HepG2 (cell line): ENCODE data around the gene GGCT. TPM values are rescaled to one million over a fixed set of nuclear protein-coding genes. Genes with fewer than 3 reads are reported as not detected.

ENCODE experiments used
- ATAC-seq: fragments of 200-7000 bp; cut with Tn5 transposase; 3 replicates; pipeline ENCODE4 v1.9.1; 2020; ENCODE audit warnings: mild to moderate bottlenecking, moderate library complexity
- BruUV-seq: library from RNA; stranded (reverse); fragments of 400-500 nt; replicated peaks from 2 replicates; lab custom pipeline; 2021; lab: Mats Ljungman, UMichigan
- CTCF ChIA-PET: fragments of 300-600 bp; formaldehyde crosslinking; extraction: SDS; loops from one replicate; lab custom pipeline; 2021; ENCODE audit warnings: low total read pairs, inconsistent platforms, low intra/inter-chr PET ratio; lab: Yijun Ruan, JAX
- POLR2A ChIA-PET: fragments of 350-600 bp; sonication (Branson Sonifier 250); formaldehyde crosslinking; loops from one replicate; lab custom pipeline; 2020; ENCODE audit warnings: antibody characterized with exemption, inconsistent platforms; lab: Yijun Ruan, JAX
- DNase-seq: peaks from one replicate; pipeline ENCODE4 v3.0.0-alpha.2; 2015; ENCODE audit warnings: low spot score
- FAIRE-seq: peaks from 3 replicates; lab custom pipeline; 2011; peaks lifted over from hg19 to GRCh38; lab: Jason Lieb, UNC
- H2AFZ ChIP-seq: one replicate; pipeline ENCODE4 v1.6.1; 2011; ENCODE audit warnings: low read length, inconsistent platforms
- H3K27ac ChIP-seq: fragments of 300-600 bp; 3 replicates; pipeline ENCODE4 v1.8.0; 2011; ENCODE audit warnings: mixed run types, mild to moderate bottlenecking, mixed read lengths, low read length, inconsistent platforms; ENCODE audit not compliant: insufficient read depth; ENCODE audit errors: extremely low read length
- H3K27me3 ChIP-seq, 2 experiments: fragments of 200-600 bp in 1 of 2; 2 replicates in 1 of 2; 3 replicates in 1 of 2; pipeline versions ENCODE4 v1.6.0 to v1.8.0; 2011; ENCODE audit warnings: low read length in 2 of 2, mild to moderate bottlenecking in 2 of 2, moderate library complexity in 2 of 2, inconsistent platforms in 1 of 2; ENCODE audit not compliant: insufficient read depth in 2 of 2, control insufficient read depth in 1 of 2
- H3K36me3 ChIP-seq, 2 experiments: fragments of 200-600 bp in 1 of 2; replicated peaks in 1 of 2; 2 replicates in 1 of 2; 3 replicates in 1 of 2; pipeline versions ENCODE4 v1.5.1 to v1.8.0; 2011; ENCODE audit warnings: low read length in 2 of 2, inconsistent platforms in 1 of 2; ENCODE audit not compliant: insufficient read depth in 2 of 2, control insufficient read depth in 1 of 2
- H3K4me1 ChIP-seq: 2 replicates; pipeline ENCODE4 v1.5.1; 2012; ENCODE audit warnings: low read length, inconsistent platforms; ENCODE audit not compliant: insufficient read depth
- H3K4me2 ChIP-seq: 2 replicates; pipeline ENCODE4 v1.6.0; 2011; ENCODE audit warnings: low read depth, low read length, inconsistent platforms
- H3K4me3 ChIP-seq, 3 experiments: fragments of 200-600 bp in 1 of 3; sonication (generic), shearing (Covaris generic) in 1 of 3; replicated peaks in 1 of 3; 2 replicates each; pipeline ENCODE4 v1.5.1; 2011 to 2016; ENCODE audit warnings: low read length in 3 of 3, inconsistent platforms in 2 of 3, low read depth in 2 of 3, mild to moderate bottlenecking in 2 of 3, control low read depth in 1 of 3, mixed read lengths in 1 of 3; ENCODE audit not compliant: insufficient read depth in 1 of 3
- H3K79me2 ChIP-seq: one replicate; pipeline ENCODE4 v1.6.1; 2011; ENCODE audit warnings: low read length, inconsistent platforms; ENCODE audit not compliant: insufficient read depth
- H3K9ac ChIP-seq: 2 replicates; pipeline ENCODE4 v1.6.0; 2011; ENCODE audit warnings: mild to moderate bottlenecking, low read depth, low read length, inconsistent platforms; ENCODE audit not compliant: insufficient read depth
- H3K9me3 ChIP-seq: 2 replicates; pipeline ENCODE4 v1.5.1; 2012; ENCODE audit warnings: mild to moderate bottlenecking, low read length
- H4K20me1 ChIP-seq: 2 replicates; pipeline ENCODE4 v1.6.0; 2011; ENCODE audit warnings: inconsistent platforms, mild to moderate bottlenecking, low read length, moderate library complexity; ENCODE audit not compliant: insufficient read depth
- DDIT3 ChIP-seq: sonication (generic); formaldehyde crosslinking; IDR thresholded peaks from 2 replicates; pipeline ENCODE4 v1.4.0; 2020; ENCODE audit warnings: mild to moderate bottlenecking, missing genetic modification reagents
- E2F5 ChIP-seq: sonication (generic); formaldehyde crosslinking; conservative IDR thresholded peaks from 2 replicates; pipeline ENCODE4 v1.4.0; 2020; ENCODE audit warnings: missing genetic modification reagents
- ELF3 ChIP-seq: IDR thresholded peaks from 2 replicates; pipeline ENCODE4 v1.6.1; 2016; ENCODE audit warnings: missing genetic modification reagents, missing compliant biosample characterization
- FOSL2 ChIP-seq: sonication (generic); formaldehyde crosslinking; IDR thresholded peaks from 2 replicates; pipeline ENCODE4 v1.4.0; 2020; ENCODE audit warnings: missing genetic modification reagents
- RBM22 ChIP-seq: fragments of 200-400 bp; formaldehyde crosslinking; optimal IDR thresholded peaks from 2 replicates; pipeline ENCODE3; 2017; ENCODE audit warnings: mild to moderate bottlenecking, low read length, moderate library complexity
- REPIN1 ChIP-seq: sonication (generic); formaldehyde crosslinking; IDR thresholded peaks from 2 replicates; pipeline ENCODE4 v1.8.0; 2022; ENCODE audit warnings: missing genetic modification reagents, low read depth, mild to moderate bottlenecking, borderline replicate concordance
- SMYD3 ChIP-seq: sonication (generic); formaldehyde crosslinking; IDR thresholded peaks from 2 replicates; pipeline ENCODE4 v1.8.1; 2023; ENCODE audit warnings: mild to moderate bottlenecking, missing genetic modification reagents
- UBTF ChIP-seq: sonication (generic); formaldehyde crosslinking; IDR thresholded peaks from 2 replicates; pipeline ENCODE4 v1.4.0; 2020; ENCODE audit warnings: mild to moderate bottlenecking, missing genetic modification reagents
- ZBTB39 ChIP-seq: sonication (generic); formaldehyde crosslinking; IDR thresholded peaks from 2 replicates; pipeline ENCODE4 v1.5.0; 2020; ENCODE audit warnings: missing genetic modification reagents
- ZNF576 ChIP-seq: sonication (generic); formaldehyde crosslinking; IDR thresholded peaks from 2 replicates; pipeline ENCODE4 v1.4.0; 2020; ENCODE audit warnings: mild to moderate bottlenecking, missing genetic modification reagents
- ZNF713 ChIP-seq: sonication (generic); formaldehyde crosslinking; IDR thresholded peaks from 2 replicates; pipeline ENCODE4 v1.4.0; 2020; ENCODE audit warnings: mild to moderate bottlenecking, missing genetic modification reagents
- ZXDC ChIP-seq: sonication (generic); formaldehyde crosslinking; IDR thresholded peaks from 2 replicates; pipeline ENCODE4 v1.5.0; 2020; ENCODE audit warnings: mild to moderate bottlenecking, missing genetic modification reagents
- whole genome bisulfite sequencing: methylation state at CpG from one replicate; pipeline ENCODE4 v1.1.6; 2017; ENCODE audit warnings: low lambda C conversion rate; 5-methylcytosine and 5-hydroxymethylcytosine counted together
- in situ Hi-C: cut with HindIII; loops from 2 replicates; pipeline ENCODE4 v1.10.0; 2017; ENCODE audit warnings: low pct_unique_long_range_greater_than_20kb; ENCODE audit not compliant: extremely low pct_ligation_motif_present
- intact Hi-C: fragments of 100-400 bp; cut with micrococcal nuclease; formaldehyde crosslinking; loops from one replicate; pipeline ENCODE4 v1.10.0; 2022; ENCODE audit not compliant: unreplicated experiment
- polyA plus RNA-seq, 8 experiments: library from polyadenylated mRNA; depleted of rRNA in 3 of 8; stranded (reverse) in 7 of 8; unstranded in 1 of 8; fragments of >200 nt; fragmentation: Illumina TruSeq in 4 of 8; extraction: Trizol in 4 of 8; gene quantifications; 2 replicates each; pipeline versions ENCODE4 v1.2.1 to v1.2.3, GENCODE V29; 2011 to 2016; ENCODE audit warnings: low read depth in 4 of 8, missing spikeins in 1 of 8, mixed read lengths in 1 of 8; ENCODE audit not compliant: insufficient read depth in 1 of 8
- total RNA-seq, 5 experiments: library from RNA; depleted of rRNA; stranded (reverse); fragments of >200 nt; fragmentation: Illumina TruSeq; extraction: Trizol; gene quantifications; 2 replicates each; pipeline ENCODE4 v1.2.3, GENCODE V29; 2016; ENCODE audit warnings: low read depth in 1 of 5

GGCT gene
- total and polyA plus RNA-seq, 2 of the 13 experiments (the other 11 are each of a cell fraction or from before 2014, with no cell fraction given) = 19.5 to 78.3 TPM

- TF ChIP-seq E2F5 (CRISPR knock-in tag) (no peak), REPIN1 (CRISPR knock-in tag) (no peak), DDIT3 (no peak), UBTF (CRISPR knock-in tag) (no peak), FOSL2 (CRISPR knock-in tag) (no peak), SMYD3 (no peak)
These were observed 52.2 kb downstream of the GGCT start (continued) for GRCh38 chr7:30452280-30452930.

- no peaks in the 10 kb centered on the region; a peak in 1 of 5 replicates for H3K36me3 ChIP-seq
- no peak overlapping the region for H3K4me3 ChIP-seq
- H3K9ac ChIP-seq = no peak overlapping the region
- no peak overlapping the region for H3K4me2 ChIP-seq
- H4K20me1 ChIP-seq = no peaks in the 10 kb centered on the region
- ChIA-PET CTCF (no interaction called here), POLR2A (no interaction called here)
- no peak for FAIRE-seq
- H3K79me2 ChIP-seq = no peaks in the 10 kb centered on the region
- ATAC-seq = no peak
- in situ Hi-C loops = no loop called here
- no peak overlapping the region for H3K27ac ChIP-seq
- WGBS = 93% methylated on average over 24 of the region's 29 CpGs
- H3K4me1 ChIP-seq = no peaks in the 10 kb centered on the region
- DNase-seq = no peak
- H3K9me3 ChIP-seq = no peaks in the 10 kb centered on the region
- intact Hi-C loops = no loop called here
- H3K27me3 ChIP-seq = no peaks in the 10 kb centered on the region
- no peak overlapping the region for H2AFZ ChIP-seq
- BruUV-seq = no TSS peak
- TF ChIP-seq ZNF713 (CRISPR knock-in tag) = no peak
- no peak for TF ChIP-seq RBM22
- no peak for TF ChIP-seq ZNF576 (CRISPR knock-in tag)
- no peak for TF ChIP-seq ZBTB39
- no peak for TF ChIP-seq ZXDC (CRISPR knock-in tag)
- TF ChIP-seq ELF3 (CRISPR knock-in tag) = no peak
These were observed 52.9 kb downstream of the GGCT start for GRCh38 chr7:30451539-30452279.
